Stimulated activated CD8-positive, alpha-beta memory T cell treated with anti-CD3 and anti-CD28 coated beads, Interleukin-15, amount 100 ng/mL, for 1 hour (primary cell): Measurements from ENCODE around the gene ELF1.

Experiments
- DNase-seq: peaks from one replicate; pipeline ENCODE4 v3.0.0-alpha.2; 2020; ENCODE audit warnings: low read depth

Gene ELF1

DNA sequence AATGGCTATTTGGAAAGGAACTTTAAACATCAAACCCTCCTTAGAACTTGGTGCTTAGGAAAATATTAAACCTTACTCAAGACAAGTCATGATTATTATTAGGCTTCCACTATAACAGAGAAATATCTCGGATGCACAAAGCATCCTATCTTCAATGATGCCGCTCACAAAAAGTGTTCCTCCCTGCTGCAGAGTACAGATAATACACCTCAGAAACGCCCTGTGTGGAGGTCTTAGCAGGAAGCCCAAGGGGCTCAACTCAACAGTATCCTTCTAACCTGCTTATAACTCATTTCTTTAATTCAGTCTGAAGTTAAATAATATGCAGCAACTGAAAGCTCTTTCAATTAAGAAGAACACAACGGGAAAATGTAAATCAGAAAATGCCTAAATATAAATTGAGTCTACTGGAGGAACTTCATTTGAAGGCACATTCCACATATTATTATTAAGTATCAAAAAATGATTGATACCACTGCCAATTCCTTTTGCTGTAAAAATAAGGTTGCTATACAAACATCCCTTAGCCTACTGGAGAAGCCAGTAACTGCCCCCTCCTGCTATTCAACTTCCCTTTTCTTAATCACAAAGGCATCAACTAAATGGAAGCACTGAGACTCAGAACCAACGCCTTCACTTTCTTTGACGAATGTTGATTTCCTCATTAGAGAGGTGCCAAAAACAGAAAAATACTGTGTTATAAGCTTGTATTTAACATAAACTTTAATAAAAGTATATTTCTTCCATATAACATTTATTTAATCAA lies 12.0 kb downstream of the ELF1 start:
- no peak for DNase-seq

DNA sequence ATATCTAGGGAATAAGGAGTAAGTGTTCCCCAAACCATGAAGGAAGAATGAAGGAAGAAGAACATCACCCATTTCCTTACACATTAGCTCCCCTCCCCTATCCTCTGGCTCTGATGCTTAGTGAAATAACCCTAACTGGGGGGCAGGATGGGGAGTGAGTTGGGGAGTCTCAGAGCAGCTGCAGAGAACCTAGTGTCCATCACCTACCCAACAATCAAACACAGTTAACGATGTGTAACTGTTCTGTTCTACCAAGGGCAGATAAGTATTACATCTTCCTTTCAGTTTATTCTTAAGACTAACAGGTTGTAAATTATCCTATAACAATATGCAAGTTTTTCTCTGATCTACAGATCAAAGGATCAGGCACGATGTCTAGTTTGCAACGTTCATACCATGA lies 12.8 kb downstream of the ELF1 start:
- DNase-seq: no peak

DNA sequence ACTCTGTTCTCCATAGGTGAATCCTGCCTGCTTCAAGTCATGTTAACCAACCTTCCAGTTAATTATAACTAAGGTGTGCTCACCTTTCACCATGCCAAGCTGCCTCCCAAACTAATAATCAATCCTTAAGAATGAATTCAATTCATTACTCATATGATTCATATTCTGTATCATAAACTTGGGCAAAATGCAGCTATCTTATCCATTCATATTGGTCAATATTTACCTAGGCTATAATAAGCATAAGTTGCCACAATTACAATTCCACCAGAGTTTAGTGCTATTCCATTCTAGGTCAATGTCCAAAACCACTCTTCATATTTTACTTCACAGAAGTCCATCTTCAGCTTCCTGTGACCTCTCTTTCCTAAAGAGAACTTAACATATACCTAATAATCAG lies 13.4 kb downstream of the ELF1 start:
- no peak for DNase-seq

DNA sequence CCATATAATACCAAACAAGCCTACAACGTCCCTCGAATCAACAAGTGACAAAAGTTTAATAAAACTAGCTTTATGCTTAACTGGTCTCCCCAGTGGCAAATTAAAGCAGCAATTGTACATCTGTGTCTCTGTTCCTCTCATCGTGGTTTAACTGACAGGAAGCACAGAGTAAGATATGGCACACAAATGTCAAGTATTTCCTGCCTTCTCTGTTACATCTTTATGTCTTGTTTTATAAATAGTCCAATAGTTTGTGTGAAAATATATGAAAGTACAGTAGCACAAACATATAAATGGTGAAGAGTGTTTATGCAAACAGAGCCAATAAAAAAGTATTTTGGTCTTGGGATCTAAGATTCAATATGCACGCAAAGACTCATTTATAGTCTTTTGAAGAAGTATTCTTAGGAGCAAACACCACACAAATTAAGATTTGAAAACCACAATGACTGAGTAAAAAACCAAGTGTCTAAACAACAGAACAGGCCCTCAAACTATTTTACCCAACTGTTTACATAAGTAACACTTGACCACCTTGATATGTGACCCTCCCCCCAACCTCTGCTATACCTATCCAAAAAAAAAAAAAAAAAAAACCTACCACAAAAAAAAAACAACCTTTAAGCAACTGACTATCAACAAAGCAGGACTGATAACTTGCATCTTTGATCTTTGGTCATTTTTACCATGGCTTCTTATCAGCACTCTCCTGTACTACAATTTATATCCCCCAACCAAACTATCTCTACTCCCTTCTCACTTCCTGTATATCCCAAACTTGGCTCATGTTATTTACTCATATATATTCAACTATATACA lies 14.0 kb downstream of the ELF1 start:
- DNase-seq: no peak

DNA sequence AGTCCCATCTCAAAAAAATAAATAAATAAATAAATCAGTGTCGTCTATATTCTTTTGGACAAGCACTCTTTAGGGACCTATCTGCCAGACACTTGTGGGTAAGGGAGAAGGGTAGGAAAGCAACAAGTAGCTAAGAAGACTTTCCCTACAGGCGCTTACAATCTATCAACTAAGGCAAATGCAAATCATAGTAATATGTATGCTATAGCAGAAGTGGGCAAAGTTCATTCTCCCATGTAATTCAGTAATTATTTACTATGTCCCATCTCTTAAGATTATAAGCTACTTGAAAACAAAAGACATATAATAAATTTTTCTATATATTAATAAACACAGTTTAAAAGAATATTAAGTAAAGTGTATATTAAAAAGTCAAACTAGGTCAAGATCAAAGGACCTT lies 16.5 kb downstream of the ELF1 start:
- no peak for DNase-seq

DNA sequence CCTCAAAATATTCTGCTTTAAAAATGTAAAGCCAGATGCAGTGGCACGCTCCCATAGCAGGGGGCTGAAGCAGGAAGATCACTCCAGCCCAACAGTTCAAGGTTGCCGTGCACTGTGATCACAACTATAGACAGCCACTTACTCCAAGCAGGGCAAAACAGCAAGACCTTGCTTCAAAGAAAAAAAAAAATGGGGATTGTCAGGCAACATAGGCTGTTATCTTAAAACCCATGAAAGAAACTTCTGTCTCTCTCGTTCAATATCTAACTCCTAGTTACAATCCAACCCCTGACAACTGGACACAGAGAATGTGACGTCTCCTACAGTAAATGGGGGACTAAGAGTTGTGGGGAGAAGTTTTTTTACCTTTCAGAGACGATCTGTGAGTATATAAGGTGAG lies 17.4 kb downstream of the ELF1 start:
- no peak for DNase-seq

DNA sequence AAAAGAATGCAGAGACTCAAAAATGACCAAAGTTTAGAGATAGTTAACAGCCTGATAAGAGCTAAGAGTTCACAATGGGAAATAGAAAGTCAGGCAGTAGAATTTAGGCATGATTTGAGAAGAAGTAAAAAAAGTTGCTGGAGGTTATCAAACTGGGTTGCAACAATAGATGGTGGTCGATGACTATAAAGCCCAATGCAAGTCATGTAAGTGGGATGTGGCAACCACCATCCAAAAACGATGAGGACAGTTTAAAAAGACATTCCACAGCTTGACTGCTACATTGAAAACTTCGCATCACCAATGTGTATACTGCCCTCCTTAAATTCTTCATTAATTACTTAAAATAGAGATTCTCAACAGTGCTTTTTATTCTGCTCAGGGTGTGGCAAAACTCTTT lies 19.7 kb downstream of the ELF1 start:
- no peak for DNase-seq

DNA sequence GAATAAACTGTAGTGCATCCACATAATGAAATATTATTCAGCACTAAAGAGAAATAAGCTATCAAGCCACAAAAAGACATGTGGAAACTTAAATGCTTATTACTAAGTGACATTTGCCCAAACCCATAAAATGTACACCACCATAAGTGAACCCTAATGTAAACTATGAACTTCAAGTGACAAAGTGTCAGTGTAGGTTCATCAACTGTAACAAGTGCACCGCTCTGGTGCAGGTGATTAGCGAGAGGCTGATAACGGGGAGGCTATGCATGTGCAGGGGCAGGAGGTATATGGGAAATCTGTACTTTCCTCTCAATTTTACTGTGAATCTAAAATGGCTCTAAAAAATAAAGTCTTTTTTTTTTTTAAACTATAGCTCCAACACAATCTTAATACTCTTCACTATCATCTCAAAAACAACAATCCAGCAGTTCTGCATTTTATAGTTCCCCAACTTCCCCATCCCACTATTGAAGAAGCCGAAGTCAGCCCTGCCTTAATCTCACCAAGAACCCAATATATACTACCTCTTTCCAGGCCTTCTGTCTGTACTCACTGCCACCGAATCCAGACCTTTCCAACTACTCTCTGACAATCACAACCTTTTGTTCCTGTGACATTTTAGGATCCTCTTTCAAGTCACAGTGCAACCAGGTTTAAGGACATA lies 22.6 kb downstream of the ELF1 start:
- DNase-seq: no peak

DNA sequence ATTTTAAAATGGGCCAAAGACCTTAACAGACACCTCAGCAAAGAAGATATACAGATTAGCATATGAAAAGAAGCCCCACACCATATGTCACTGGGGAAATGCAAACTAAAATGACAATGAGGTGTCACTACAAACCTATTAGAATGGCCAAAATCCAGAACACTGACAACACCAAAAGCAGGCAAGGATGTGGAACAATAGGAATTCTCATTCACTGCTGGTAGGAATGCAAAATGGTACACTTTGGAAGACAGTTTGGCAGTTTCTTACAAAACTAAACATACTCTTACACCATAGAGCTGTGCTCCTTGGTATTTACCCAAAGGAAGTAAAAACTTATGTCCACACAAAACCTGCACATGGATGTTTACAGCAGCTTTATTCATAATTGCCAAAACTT lies 23.1 kb downstream of the ELF1 start:
- no peak for DNase-seq

DNA sequence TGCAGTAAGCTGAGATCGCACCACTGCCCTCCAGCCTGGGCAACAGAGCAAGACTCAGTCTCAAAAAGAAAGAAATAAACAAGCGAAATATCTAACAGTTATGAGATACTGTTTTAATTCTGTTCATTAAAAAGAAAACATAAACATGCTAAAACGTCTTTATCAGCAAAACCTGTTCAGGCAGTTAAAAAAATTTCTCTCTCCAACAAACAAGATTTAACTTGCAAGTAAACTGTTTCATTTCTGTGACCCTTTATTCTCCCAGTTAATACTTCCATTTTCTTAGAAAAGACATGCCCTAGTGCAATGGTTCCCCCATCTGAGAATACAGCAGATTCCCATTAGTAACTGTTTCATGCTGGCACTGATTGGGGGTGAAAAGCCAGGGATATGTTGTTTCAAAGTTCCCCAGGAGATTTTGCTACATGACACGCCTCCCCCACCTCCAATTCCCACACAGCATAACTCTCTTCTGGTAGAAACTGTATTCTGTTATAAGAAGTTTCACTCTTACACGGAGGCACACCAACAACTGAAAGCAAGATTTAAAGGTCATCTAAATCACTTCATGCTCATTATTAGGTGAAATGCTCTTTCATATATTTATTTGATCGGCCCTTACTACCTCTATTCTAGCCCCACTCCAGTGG lies 24.4 kb downstream of the ELF1 start:
- no peak for DNase-seq

DNA sequence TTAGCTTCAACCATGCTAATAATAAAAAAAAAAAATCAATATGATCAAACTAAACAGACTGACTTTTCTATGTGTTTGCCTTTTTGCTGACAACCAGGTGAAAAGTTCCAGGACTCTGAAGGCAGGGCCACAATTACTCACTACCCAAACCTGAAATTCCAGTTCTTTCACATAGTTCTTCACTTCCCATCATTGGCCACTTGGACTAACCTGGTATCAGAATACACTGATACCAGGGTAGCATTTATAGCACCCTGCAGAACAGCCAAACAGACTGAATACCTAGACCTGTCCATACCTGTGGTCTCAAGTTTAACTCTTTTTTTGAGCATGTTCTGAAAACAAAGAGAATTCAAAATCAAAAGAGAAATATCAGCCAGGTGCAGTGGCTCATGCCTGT lies 25.1 kb downstream of the ELF1 start:
- no peak for DNase-seq

DNA sequence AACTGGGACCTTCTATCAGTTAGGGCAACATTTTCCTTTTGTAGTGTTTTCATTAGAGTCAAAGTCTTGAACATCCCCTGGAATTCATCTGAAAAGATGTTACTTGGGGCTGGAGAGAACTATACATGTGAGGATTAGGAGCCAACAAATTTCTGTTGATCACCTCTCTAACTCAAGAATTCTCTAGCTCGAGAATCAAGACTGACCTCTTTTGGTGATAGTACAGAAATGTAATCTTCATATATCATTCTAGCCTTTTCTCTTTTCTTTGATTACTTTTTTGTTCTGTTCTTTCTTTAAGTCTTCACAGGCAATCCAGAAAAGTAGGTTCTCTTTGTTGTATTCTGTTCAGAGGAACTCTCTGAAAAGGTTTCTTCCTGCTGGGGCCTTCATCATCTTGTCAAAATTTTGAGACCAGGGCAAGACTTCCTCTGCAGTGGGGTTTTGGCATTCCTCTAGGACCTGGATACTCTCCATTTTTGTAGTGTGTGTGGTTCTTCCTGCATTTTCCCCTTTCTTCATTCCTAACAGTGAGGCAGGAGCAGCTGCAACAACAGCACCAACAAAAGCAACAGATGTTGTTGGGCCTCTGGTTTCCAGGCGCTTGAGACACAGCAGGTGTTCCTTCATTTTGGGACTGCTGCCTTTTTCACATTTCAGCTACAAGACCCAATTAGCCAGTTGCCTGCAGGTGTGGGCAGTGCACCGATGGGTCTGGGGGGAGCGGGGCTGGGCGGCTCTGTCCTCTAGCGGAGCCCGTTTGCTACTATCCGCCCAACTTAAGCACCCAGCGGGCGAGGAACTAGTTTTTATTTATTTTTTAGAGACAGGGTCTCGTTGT lies 26.2 kb downstream of the ELF1 start:
- DNase-seq: no peak

DNA sequence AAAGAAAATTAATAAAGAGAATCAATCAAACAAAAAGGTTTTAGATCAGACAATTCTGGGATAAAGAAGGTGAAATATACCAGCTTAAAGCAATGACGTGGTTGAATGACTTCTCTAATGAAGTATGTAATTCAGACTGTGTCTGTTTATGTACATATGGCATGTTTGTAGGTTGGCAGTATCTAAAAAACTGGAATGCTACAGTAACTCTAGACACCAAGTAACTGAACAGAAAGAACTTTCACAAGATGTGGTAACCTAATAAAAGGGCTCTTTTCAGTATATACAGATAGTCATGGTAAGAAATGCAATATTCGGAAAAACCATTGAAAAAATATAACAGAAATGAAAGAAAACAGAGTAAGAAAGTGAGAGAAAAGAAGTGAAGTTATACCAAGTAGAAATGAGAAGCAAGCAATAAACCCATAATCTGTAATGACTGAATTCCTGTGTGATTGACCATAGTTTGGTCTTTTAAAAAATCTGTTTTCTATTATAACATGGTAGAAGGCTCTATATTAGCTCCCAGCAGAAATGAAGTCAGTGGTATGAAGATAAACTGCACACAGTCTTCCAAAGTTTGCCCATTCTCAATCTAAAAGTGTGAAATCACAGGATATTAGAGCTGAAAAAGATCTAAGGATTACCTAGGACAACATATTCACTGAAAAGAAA lies 31.4 kb downstream of the ELF1 start:
- DNase-seq: no peak

DNA sequence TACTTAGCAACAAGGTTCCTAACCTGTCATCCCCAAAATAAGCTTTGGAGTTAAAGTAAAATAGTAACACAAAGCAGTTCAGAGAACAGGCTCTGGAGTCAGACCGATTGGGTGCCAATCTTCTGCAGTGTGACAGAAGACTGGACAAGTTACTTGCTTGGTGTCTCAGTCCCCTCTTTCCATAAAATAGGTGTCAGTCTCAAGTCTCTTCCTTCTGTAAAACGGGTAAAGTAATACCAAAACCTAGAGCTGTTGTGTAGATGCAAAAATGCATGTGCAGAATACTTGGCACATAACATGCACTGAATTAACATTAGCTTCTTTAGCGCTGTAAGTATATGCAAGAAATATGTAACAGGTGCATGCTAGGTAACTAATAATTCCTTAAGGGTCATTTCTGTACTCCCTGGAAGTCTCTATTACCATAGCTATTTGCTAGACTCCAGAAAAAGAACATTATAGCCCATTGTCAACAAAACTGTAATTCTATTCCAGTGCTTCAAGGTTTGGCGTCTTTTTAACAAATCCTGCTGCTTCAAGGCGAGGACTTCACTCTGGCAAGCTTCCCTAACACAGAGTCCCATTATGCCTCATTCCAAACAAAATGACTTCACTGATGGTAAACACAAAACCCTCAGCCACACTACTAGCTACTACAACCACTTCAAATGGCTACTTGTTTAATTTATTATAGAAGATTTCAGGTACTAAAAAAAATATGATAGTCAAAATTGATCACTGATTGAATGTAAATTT lies 32.8 kb downstream of the ELF1 start:
- DNase-seq: no peak

DNA sequence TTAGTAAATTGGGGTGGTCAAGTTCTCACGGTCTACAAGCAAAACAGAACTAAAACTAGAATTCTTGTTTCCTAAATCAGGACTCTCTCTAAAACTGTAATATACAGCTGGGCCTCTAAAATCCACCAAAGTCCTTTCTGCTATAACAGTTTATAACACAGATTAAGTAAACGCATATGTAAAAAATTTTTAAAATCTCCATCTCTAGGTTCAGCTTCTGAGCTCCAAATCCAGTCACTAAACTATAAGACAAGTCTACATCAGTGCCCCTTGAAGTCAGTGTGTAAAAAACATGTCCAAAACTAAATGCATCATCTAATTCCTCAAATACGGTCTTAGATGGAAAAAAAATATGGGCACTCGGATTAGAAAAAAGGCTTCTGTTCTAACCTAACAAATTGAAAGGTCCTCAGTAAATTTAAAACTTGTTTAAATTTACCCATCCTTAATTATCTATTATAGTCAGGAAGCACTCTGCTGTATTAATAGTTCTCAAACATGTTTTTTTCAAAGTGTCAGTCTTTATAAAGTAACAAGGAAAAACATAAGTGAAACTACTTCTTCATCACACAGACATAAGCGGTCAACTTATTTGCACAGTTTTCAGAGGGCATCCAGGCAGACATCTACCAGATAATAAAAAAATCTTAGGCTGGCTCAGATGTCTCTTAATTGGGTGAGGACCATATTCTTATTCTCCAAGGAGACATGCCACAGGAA lies 33.6 kb downstream of the ELF1 start:
- DNase-seq: no peak

DNA sequence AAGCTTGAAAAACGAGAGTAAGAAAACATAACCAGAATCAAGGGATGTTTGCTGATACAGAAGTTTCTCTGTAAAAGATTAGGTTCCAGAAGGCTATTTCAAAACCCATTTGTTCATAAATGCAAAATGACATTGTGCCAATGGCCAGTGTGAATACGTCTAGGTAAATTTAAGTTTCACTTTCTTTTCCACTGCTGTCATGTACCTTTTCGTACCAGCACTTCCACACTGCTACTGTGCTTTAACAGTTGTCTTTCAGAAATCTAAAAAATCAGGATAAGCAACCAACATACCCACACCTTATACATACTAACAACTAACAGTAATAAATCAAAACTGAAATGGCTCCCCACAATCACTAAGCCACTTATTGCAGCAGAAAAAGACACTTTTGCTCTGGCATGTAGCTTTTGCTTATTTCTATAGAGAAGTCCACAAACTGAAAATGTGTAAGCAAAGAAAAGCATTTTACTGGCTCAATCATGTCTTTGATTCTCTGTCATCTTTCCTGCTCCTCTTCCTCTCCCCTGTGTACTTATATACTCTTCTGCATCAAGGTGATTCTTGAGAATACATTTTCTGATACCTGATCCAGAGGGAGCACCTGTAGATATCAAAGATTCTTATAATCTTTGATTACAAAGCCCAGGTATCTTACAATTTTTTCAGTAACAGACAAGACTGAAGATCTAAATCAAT lies 34.3 kb downstream of the ELF1 start:
- no peak for DNase-seq

DNA sequence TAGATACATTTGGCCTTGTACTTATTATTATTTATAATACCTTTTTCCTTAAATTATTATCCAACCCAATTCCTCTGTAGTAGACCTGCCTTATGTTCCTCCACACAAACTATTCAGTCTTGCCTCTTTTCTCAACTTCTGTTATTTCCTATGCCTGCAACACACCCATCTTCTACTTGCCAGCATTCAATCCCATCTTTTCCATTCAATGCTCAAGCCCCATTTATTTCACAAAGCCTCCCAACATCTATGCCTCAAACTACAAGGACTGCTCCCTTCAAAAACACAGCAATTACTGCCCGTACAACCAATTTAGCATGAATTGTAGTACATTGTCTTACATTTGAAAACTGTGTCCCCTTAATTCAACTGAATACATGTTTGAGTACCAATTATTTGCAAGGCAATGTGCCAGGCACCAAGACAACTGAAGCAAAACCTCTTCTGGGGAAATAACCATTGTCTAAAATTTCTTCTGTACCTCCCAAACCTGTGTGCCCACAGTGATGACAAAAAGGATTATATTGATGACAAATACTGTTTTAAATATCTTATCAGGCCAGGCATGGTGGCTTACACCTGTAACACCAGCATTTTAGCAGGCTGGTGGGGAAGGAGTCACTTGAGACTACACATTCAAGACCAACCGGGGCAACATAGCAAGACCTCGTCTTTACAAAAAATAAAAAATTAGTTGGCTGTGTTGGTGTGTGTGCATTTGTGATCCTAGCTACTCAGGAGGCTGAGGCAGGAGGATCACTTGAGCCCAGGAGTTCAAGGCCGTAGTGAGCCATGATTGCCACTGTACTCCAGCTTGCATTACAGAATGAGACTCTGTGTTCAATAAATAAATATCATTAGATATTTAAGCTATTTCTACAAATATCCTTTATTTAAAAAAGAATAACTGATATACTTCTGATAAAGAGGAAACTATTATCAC lies 35.1 kb downstream of the ELF1 start:
- no peak for DNase-seq

DNA sequence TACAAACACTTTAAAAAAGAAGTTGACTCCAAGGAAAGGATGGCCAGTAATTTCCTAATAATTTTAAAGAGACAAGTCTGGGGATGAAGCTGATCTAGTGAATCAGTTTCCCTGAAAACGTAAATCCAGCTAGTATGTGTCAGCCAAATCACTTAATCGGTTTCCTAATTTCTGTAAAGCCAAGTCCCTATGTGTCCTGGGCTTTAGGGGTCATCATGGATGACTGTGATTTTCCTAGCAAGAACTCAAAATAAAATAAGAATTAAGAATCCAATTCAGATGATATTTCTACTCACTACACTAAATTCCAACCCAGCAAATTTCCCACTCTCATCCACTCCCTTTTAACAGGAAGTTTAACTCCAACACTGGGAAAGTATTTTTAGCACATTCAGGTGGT lies 35.9 kb downstream of the ELF1 start:
- no peak for DNase-seq
